ENCODE results near the gene ZIC1.

GRCh38 chr3:147371771-147372340 is 37.3 kb upstream of the ZIC1 start:
- TF ChIP-seq POLR2A (IDR thresholded peaks at IDR 0.05) (no peak), CTCF (IDR thresholded peaks at IDR 0.05) (no peak)
